ENCODE data around the gene TCEAL5.
"Not testable (repeated sequence)": the region's sequence is repeated elsewhere in the genome, so short reads cannot be mapped to it uniquely, and the experiment has no call there.

TCEAL5 gene

GRCh38 chrX:103240155-103240554, 36.4 kb downstream of the TCEAL5 start:
- in situ Hi-C loops (cut with HindIII; ENCODE audit: low pct_ligation_motif_present, low pct_unique_long_range_greater_than_20kb, low sequenced_read_pairs) = no loop called here
- DNase-seq = no peak

GRCh38 chrX:103236296-103236695, 40.3 kb downstream of the TCEAL5 start:
- DNase-seq = no peak
- in situ Hi-C loops (cut with HindIII; ENCODE audit: low pct_ligation_motif_present, low pct_unique_long_range_greater_than_20kb, low sequenced_read_pairs) = no loop called here

- in situ Hi-C loops (cut with HindIII; ENCODE audit: low pct_ligation_motif_present, low pct_unique_long_range_greater_than_20kb, low sequenced_read_pairs); DNase-seq: not testable (repeated sequence)
These were observed 40.9 kb downstream of the TCEAL5 start for GRCh38 chrX:103235608-103236007.

GRCh38 chrX:103234869-103235268, 41.7 kb downstream of the TCEAL5 start:
- in situ Hi-C loops (cut with HindIII; ENCODE audit: low pct_ligation_motif_present, low pct_unique_long_range_greater_than_20kb, low sequenced_read_pairs) = no loop called here
- no peak for DNase-seq

- in situ Hi-C loops (cut with HindIII; ENCODE audit: low pct_ligation_motif_present, low pct_unique_long_range_greater_than_20kb, low sequenced_read_pairs) = no loop called here
These were observed 43.3 kb downstream of the TCEAL5 start for GRCh38 chrX:103233263-103233662.

GRCh38 chrX:103225918-103226317, 50.6 kb downstream of the TCEAL5 start:
- in situ Hi-C loops (cut with HindIII; ENCODE audit: low pct_ligation_motif_present, low pct_unique_long_range_greater_than_20kb, low sequenced_read_pairs); DNase-seq: not testable (repeated sequence)

More at GRCh38 chrX:103233263-103233662, 43.3 kb downstream of the TCEAL5 start:
- no peak for DNase-seq

All from ACHN (cell line).